ENCODE data around the gene SERHL2. TPM values are rescaled to one million over a fixed set of nuclear protein-coding genes. Genes with fewer than 3 reads are reported as not detected.
"Not testable (repeated sequence)": the region's sequence is repeated elsewhere in the genome, so short reads cannot be mapped to it uniquely, and the experiment has no call there.

Gene SERHL2, protein sequence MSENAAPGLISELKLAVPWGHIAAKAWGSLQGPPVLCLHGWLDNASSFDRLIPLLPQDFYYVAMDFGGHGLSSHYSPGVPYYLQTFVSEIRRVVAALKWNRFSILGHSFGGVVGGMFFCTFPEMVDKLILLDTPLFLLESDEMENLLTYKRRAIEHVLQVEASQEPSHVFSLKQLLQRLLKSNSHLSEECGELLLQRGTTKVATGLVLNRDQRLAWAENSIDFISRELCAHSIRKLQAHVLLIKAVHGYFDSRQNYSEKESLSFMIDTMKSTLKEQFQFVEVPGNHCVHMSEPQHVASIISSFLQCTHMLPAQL
- polyA plus RNA-seq (2013, experiment 1 of 2; ENCODE audit: insufficient read length), result 3.5 TPM
- polyA plus RNA-seq (2013, experiment 2 of 2; ENCODE audit: insufficient read length), result 2.6 TPM

DNA sequence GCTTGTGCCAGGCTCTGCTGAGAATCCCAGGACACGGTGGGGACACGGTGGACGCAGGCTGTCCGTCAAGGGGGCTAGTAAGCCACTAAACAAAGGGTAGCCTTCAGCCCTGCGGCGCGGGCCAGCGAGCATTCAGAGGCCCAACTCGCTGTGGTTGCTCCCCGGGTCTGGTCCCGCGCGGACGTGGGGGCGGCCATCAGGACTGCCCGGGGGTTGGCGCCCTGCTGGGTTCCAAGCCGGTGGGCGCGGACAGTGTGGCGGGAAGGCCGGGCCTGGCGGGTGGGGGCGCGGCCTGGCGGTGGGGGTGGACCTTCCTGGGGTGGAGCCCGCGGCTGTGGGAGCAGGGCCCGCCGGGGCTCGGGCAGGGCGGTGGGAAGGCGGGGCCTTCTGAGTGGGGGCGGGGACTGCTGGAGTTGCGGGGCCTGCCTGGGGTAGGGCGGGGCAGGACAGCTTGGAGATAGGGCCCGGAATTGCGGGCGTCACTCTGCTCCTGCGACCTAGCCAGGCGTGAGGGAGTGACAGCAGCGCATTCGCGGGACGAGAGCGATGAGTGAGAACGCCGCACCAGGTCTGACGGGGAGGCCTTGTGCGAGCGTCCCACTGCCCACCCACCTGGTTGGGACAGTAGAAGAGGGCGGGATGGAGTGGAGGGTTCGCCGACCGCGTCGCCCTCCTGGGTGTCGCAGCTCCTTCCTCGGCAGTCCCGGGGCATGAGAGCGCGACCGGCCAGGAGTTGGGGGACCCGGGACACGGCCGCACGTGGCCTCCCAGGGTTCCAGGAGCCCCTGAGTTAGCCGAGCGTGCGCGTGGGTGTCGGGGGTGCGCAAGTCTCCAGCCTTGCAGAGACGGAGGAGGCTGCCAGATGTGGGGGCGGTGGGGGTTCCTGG, at the start of gene SERHL2:
TSS of gene SERHL2 (plus strand) at position 482 of the 887 bp plus-strand sequence. CDS start at position 547, 65 bp downstream.
- peak; percentile 77 for DNase-seq

DNA sequence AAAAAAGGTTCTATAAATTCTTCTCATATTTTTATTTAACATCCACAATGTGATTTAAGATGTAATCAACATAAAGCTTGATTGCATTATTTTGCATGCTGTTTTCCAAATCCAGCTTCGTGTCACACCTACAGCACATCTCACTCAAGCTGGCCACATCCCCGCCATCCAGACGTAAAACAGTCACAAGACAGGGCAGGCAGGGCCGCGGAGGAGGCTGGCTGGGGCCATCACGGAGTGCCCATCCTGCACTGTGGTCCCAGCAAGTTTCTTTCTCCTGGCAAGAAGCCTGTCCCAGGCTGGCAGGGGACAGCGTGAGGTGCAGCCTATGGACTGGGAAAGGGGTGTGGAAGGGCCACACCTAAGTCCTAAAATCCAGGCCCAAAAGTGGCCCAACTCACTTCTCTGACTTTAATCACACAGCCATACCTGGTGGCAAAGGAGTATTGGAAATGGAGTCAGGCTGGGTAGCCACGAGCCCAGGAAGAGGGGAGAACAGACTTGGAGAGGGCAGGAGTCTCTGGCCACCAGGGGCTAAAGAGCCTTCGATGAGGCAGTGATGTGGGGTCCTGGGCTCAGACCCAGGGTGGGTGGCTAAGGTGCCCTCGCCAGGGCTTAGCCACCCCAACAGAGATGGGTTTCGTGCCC, 45.3 kb upstream of the SERHL2 start:
- not testable (repeated sequence) for DNase-seq

DNA sequence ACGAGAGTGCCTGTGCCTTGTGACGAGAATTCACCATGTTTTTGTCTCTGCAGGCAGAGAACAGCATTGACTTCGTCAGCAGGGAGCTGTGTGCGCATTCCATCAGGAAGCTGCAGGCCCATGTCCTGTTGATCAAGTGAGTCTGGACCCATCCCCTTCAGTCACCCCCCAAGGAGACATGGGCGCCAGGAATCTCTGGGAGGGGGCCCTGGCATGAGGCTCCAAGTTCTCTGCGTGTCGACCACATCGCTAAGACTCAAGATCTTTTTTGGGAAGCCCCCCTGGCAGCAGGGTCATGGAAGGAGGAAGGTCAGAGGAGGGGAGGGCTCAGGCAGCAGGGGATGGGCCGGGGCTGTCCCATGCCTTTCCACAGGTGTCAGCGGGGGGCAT, 44.8 kb upstream of the SERHL2 start:
- DNase-seq, result not testable (repeated sequence)

DNA sequence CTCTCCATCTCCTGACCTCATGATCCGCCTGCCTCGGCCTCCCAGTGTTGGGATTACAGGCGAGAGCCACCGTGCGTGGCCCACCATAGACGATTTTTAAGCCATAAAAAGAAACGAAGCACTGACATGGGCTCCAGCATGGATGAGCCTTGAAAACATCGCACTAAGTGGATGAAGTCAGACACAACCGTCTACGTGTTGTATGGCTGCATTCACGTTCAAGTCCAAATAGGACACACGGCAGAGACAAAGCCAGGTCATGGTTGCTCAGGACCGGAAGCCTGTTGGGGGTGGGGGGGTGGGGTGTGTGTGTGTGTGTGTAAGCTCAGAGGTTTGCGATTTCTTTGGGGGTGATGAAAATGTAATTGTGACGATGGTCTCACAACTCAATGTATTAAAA, 44.2 kb upstream of the SERHL2 start:
- no peak for DNase-seq

DNA sequence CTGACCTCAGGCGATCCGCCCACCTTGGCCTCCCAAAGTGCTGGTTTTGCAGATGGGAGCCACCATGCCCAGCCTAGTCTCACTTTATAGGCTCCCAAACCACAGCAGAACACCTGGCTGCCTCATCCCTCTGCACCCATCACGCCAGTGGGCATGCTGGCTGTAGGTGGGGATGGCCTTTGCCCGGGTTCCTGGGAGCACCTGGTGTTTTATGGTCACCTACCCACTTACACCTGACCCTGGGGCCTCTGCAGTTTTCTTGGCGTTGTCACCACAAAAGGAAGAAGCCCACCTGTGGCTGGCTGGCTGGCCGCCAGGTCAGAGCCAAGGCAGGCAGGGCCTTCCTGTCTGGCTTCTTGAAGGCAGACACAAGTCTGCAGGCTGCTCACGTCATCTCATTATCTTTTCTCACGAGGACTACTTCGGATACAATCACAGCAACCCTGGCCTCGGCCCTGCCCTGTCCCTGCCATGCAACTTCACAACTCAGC, 42.3 kb upstream of the SERHL2 start:
- DNase-seq, result no peak

DNA sequence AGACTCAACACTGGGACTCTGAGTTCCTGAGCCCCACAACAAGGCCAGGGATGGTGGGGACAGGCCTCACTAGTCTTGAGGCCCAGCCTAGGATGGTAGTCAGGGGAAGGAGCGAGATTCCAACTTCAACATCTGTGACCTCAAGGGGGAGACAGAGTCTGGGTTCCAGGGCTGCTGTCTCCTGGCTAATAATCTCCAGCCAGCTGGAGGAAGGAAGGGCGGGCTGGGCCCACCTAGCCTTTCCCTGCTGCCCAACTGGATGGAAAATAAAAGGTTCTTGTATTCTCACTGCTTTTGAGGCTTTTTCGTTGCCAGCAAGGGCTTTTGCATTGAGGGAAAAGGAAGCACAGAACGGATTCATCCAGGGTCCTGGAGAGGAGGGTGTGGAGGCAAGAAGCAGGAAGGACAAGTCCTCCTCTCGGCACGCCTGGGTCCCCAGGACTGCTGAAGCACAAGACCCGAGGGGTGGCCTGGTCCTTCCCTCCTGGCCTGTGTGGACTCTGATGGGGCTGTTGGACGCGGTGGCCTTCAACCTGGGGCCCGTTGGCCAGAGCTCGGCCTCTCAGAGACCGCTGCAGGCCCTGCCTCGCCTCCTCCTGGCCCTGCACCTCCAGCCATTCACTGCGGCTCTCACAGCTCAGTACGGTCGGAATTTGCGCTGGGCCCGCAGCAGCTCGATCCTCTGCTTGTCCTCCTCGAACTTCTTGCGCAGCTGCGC, 41.3 kb upstream of the SERHL2 start:
- DNase-seq, result not testable (repeated sequence)

DNA sequence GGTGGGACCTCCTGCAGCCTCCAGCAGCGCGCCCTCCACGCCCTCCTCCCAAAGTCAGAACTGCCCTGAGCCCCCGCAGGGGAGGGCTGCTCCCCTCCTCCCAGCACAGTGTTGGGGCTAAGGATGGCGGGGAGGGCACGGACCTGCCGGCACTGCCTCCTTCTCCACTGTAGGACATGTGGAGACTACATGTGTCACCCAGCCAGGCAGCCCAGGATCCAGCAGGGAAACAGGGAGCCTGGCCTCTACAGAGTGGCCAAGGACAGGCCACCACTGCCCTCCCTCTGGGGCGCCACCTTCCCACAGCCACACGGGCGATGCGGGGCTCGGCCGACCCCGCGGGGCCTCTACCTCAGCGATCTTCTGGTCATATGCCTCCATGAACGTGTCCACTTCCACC, 39.4 kb upstream of the SERHL2 start:
- not testable (repeated sequence) for DNase-seq

DNA sequence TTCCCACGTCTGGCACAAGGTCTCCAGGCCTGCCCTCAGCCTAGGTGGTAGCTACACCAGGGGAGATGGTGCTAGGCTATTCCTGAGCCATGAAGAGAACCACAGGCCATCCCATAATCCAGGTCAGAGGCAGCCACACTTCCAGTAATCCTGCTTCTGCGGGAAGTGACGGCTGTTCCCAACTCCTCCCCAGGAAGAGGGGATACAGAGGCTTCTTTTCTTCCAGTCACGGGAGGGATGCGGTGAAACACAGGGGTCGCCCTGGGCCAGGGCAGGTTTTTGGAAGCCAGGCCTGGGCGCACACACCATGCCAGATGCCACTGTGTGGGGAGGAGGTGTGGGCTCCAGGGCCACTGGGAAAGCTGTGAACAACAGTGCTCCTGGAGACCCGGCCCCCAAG, 38.5 kb upstream of the SERHL2 start:
- not testable (repeated sequence) for DNase-seq

DNA sequence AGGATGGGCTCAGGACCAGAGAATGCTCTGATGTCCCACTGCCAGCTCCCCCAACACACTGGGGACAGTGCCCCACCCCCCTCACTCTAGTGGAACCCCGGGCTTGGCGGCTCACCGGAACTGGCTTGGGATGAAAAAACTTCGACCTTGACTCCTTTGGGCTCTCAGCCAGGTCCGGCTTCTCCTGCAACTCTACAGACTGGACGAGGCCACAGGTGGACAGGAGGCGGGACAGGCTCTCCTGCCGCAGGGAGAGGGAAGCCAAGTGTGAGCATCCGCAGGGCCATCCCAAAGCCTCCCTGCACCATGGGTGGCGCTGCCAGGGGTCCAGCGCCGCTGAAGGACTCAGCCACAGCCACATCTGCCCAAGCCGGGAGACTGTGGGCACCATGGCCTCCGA, 37.9 kb upstream of the SERHL2 start:
- no peak for DNase-seq

DNA sequence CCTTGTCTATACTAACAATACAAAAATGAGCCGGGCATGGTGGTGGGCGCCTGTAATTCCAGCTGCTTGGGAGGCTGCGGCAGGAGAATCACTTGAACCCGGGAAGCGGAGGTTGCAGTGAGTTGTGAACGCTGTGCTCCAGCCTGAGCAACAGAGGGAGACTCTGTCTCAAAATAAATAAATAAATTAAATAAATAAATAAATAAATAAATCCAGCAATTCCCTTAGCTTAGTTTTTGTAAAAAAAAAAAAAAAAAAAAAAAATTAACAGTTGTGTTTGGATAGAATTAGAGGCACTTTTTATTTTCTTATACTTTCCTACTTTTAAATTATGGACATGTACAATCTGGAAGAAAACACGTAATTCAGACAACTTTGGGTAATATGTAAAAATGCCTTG, 36.7 kb upstream of the SERHL2 start:
- DNase-seq, result not testable (repeated sequence)

DNA sequence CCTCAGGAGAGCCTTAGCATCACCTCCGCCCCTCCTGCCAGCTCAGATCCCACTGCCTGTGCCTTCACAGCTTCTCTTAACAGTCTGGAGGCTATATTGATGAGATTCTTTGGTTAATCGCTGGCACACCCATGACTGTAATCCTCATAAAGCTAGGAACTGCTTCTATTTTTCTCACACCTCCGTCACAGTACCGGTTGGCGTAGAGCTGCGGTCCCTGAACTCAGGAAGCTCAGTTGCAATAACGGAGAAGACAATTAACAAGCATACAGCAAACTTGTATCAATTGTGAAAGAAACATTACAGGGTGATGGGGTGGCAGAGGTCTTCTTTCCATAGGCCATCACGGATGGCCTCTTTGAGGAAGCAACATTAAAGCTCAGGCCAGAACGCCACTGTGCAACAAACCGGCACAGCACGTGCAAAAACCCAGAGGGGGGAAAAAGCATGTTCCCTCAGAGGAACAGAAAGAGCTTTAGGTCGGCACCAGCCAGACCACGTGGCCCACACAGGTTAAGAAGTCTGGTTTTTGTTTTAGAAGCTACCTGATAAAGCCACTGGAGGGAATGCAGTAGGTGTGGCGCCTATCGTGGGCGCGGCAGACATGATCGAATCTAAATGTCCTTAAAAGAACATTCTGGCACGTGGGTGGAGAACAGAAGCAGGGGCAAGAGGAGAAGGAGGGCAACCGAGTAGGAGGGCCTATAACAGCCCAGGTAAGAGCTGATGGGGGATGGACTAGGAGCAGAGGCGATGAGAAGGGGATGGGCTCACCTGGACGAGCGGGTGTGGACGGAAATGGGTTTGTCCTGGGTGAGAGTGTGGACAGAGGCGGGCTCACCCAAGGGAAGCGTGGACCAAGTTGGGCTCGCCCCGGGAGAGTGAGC, 34.9 kb upstream of the SERHL2 start:
- DNase-seq, result not testable (repeated sequence)

DNA sequence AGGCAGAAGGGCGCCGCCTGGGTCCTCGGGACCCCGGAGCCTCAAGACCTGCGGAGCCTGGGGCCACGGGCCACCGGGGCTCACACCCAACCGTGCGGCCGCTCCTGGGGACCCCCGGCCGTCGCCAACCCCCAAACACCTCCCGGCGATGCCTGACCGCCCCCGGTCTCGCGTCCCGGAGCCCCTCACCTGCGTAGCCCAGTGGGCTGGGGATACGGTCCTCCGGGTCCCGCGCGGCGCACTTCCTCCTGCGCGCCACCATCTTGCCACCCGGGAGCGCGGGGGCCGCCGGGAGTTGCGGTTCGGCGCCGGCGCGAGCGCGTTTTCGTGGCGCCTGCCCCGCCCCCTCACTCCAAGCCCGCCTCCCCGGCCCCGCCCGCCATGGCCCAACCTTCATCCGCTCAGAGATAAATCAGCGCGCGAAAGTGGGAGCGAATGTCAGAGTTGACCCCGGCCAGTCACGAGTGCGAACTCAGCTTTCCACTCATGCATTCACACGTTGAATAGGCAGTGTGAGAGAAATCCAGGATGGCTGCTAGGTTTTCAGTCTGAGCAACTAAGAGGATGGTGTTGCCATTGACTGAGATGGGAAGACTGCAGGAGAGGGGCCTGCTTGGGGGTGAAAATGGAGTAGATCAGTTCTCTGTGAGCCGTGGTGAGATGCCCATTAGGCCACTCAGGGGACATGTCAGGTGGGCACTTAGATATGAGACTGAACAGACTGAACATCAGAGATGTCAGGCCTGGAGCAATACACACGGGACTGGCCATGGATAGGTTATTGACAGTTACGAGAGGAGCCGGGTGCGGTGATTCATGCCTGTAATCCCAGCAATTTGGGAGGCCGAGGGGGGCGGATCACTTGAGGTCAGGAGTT, 34.0 kb upstream of the SERHL2 start, which contains the start of gene RRP7A:
TSS of gene RRP7A (minus strand) at position 272 of the 877 bp plus-strand sequence. CDS start at position 262, 10 bp downstream.
- DNase-seq, result peak; percentile 69

DNA sequence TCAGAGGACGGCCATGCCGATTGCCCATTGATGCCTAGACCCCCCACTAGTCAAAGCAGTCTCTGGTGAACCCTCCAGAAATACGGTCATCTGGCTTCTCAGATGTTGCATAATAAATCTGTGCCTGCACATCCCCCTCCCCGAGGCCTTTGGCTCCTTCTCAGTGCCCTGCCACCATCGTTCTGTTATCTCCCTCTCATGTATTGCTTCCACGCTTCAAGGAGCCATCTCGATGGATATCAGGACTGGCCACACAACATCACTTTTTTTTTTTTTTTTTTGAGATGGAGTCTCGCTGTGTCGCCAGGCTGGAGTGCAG, 32.6 kb upstream of the SERHL2 start:
- DNase-seq, result no peak

DNA sequence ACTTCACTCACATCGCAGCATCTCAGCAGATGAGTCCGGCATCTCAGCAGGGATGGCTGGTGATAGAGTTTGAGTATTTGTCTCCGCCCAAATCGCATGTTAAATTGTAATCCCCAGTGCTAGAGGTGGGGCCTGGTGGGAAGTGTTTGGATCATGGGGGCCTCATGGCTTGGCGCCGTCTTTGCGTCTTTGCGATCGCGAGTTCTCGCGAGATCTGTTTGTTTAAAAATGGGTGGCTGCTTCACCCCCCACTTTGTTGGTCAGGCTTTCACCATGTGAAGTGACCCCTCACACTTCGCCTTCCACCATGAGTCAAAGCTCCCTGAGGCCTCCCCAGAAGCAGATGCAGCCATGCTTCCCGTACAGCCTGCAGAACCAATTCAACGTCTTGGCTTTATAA, 31.2 kb upstream of the SERHL2 start:
- no peak for DNase-seq

DNA sequence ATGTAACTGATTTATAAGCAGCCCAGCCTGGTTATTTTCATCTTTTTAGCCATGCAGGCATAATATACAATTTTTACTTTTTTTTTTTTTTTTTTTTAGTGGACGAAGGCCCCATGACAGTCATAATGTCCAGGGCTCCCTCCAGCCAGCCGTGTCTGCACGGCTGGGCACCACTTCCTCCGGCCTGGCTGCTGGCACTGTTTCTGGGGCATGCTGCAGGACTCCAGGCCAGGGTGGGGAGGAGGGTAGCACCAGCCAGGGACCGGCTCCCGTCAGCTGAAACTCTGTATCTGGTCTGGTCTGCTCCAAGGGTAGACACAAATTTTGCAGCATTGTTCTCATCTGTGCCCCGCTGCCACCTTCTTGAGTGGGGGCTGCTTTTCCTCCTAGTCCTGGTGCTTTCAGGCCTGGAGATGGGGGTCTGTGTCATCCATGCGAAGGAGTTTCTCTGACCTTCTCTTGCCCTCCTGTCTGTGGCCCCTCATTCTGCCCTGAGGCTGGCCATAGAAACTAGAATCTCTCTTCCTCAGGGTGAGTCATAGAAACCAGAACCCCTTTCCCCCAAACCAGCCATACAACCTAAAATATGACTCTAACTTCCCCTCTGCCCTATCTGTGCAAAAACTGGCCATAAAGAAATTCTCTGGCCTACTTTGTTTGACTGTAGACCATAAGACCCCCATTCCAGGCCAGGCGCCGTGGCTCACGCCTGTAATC, 25.0 kb upstream of the SERHL2 start:
- no peak for DNase-seq

DNA sequence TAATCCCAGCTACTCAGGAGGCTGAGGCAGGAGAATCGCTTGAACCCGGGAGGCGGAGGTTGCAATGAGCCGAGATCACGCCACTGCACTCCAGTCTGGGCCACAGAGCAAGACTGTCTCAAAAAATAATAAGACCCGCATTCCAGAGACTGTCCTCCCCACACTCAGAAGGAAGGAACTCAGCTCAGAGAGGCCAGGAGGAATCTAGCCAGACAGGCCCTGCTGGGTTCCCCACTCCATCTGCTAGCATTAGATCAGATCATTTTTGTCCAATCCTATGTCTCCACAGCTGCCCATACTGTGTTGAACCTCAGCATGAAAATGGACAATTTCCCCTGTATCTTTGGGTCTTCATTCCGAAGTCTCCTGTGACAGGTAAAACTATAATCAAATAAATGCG, 24.3 kb upstream of the SERHL2 start:
- DNase-seq, result not testable (repeated sequence)

DNA sequence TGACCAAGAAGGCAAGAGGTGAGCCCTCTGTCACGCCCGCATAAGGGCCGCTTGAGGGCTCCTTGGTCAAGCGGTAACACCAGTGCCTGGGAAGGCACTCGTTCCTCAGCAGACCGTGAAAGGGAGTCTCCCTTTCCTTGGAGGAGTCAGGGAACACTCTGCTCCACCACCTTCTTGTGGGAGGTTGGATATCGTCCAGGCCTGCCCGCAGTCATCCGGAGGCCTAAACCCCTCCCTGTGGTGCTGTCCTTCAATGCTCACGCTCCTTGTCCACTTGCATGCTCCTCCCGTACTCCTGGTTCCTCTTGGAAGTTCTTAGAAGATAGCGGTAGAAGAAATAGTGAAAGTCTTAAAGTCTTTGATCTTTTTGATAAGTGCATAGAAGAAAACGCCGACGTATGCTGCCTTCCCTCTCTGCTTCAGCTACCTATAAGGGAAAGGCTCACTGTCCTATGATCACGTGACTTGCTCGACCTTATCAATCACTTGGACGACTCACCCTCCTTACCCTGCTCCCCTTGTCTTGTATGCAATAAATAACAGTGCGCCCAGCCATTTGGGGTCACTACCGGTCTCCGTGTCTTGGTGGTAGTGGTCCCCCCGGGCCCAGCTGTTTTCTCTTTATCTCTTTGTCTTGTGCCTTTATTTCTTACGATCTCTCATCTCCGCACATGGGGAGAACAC, 22.2 kb upstream of the SERHL2 start:
- not testable (repeated sequence) for DNase-seq

DNA sequence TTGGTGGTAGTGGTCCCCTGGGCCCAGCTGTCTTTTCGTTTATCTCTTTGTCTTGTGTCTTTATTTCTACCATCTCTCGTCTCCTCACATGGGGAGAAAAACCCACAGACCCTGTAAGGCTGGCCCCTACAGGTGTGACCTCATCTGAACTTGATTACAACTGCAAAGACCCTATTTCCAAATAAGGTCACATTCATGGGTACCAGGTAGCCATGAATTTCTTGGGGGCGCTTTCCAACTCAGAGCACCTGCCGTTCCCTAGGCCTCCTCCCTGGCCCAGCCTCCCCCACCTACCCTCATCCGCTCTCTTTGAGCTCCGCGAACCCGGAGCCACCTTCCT, 20.1 kb upstream of the SERHL2 start:
- DNase-seq, result no peak
